Nephron (organoid): ENCODE data around the gene ZNF618.

ENCODE experiments used
- H3K27ac Mint-ChIP-seq, 3 experiments: 2 replicates each; pipeline ENCODE4 v1.8.0; 2020; ENCODE audit warnings: mixed read lengths in 3 of 3, mild to moderate bottlenecking in 2 of 3, moderate library complexity in 1 of 3
- H3K27me3 Mint-ChIP-seq: 2 replicates; pipeline ENCODE4 v1.8.0; 2021; ENCODE audit warnings: low read depth, mild to moderate bottlenecking, moderate library complexity, mixed read lengths
- H3K36me3 Mint-ChIP-seq: 2 replicates; pipeline ENCODE4 v1.8.0; 2020; ENCODE audit warnings: low read depth, mixed read lengths
- H3K4me1 Mint-ChIP-seq: 2 replicates; pipeline ENCODE4 v1.8.0; 2020; ENCODE audit warnings: mixed read lengths
- H3K4me3 Mint-ChIP-seq, 3 experiments: 2 replicates each; pipeline ENCODE4 v1.8.0; 2020; ENCODE audit warnings: mild to moderate bottlenecking in 3 of 3, mixed read lengths in 3 of 3, moderate library complexity in 2 of 3
- H3K9me3 Mint-ChIP-seq: 2 replicates; pipeline ENCODE4 v1.8.0; 2020; ENCODE audit warnings: mixed read lengths
- CTCF ChIP-seq, 3 experiments: fragments of 200-600 bp; sonication (generic); IDR thresholded peaks; one replicate each; pipeline ENCODE4 v1.5.0; 2021; ENCODE audit warnings: antibody characterized with exemption in 3 of 3; ENCODE audit not compliant: unreplicated experiment in 3 of 3

Gene ZNF618

GRCh38 chr9:113987526-113987925 is 111.4 kb downstream of the ZNF618 start:
- peaks cover 55% of the 10 kb centered on the region for H3K4me1 Mint-ChIP-seq
- H3K9me3 Mint-ChIP-seq = no peaks in the 10 kb centered on the region
- no peak for TF ChIP-seq CTCF (IDR thresholded peaks at IDR 0.05; ENCODE audit: unreplicated experiment in 3 of 3)
- H3K4me3 Mint-ChIP-seq = no peak overlapping the region
- no peaks in the 10 kb centered on the region for H3K27me3 Mint-ChIP-seq
- H3K36me3 Mint-ChIP-seq = peaks cover 55% of the 10 kb centered on the region
- peak overlapping the region in 1 of 3 experiments; percentile 60 for H3K27ac Mint-ChIP-seq

GRCh38 chr9:113988385-113989016 is 112.4 kb downstream of the ZNF618 start:
- Mint-ChIP-seq H3K27me3 (no peaks in the 10 kb centered on the region), H3K36me3 (peaks cover 61% of the 10 kb centered on the region), H3K9me3 (no peaks in the 10 kb centered on the region), H3K27ac (peak overlapping the region in 2 of 3 experiments; percentile 41 to 87), H3K4me3 (peak overlapping the region in 1 of 3 experiments; percentile 28), H3K4me1 (peaks cover 65% of the 10 kb centered on the region)
- no peak for TF ChIP-seq CTCF (IDR thresholded peaks at IDR 0.05; ENCODE audit: unreplicated experiment in 3 of 3)

- H3K27ac Mint-ChIP-seq = peak overlapping the region in 2 of 3 experiments; percentile 57 to 87
- no peaks in the 10 kb centered on the region for H3K9me3 Mint-ChIP-seq
Measured at GRCh38 chr9:113989017-113989713, 113.1 kb downstream of the ZNF618 start.

GRCh38 chr9:113989714-113990569 is 113.8 kb downstream of the ZNF618 start:
- Mint-ChIP-seq H3K4me3 (no peak overlapping the region), H3K27me3 (no peaks in the 10 kb centered on the region), H3K36me3 (peaks cover 58% of the 10 kb centered on the region), H3K27ac (peak overlapping the region in 2 of 3 experiments; percentile 57 to 87), H3K9me3 (no peaks in the 10 kb centered on the region), H3K4me1 (peaks cover 78% of the 10 kb centered on the region)
- no peak for TF ChIP-seq CTCF (IDR thresholded peaks at IDR 0.05; ENCODE audit: unreplicated experiment in 3 of 3)

More at GRCh38 chr9:113989017-113989713, 113.1 kb downstream of the ZNF618 start:
- Mint-ChIP-seq H3K4me3 (peak overlapping the region in 1 of 3 experiments; percentile 28), H3K27me3 (no peaks in the 10 kb centered on the region), H3K36me3 (peaks cover 61% of the 10 kb centered on the region), H3K4me1 (peaks cover 71% of the 10 kb centered on the region)
- no peak for TF ChIP-seq CTCF (IDR thresholded peaks at IDR 0.05; ENCODE audit: unreplicated experiment in 3 of 3)

GRCh38 chr9:113990570-113990907 is 114.4 kb downstream of the ZNF618 start:
- H3K9me3 Mint-ChIP-seq = no peaks in the 10 kb centered on the region
- H3K27ac Mint-ChIP-seq = peak overlapping the region in 1 of 3 experiments; percentile 87

More at GRCh38 chr9:113990570-113990907, 114.4 kb downstream of the ZNF618 start:
- H3K4me1 Mint-ChIP-seq = peaks cover 84% of the 10 kb centered on the region
- H3K36me3 Mint-ChIP-seq = peaks cover 58% of the 10 kb centered on the region
- H3K4me3 Mint-ChIP-seq = no peak overlapping the region
- no peak for TF ChIP-seq CTCF (IDR thresholded peaks at IDR 0.05; ENCODE audit: unreplicated experiment in 3 of 3)
- no peaks in the 10 kb centered on the region for H3K27me3 Mint-ChIP-seq
